ENCODE results near the gene TBC1D14.

The TBC1D14 gene

GRCh38 chr4:6999172-7000086 lies 89.8 kb downstream of the TBC1D14 start:
- TF ChIP-seq POLR2A (IDR thresholded peaks at IDR 0.05; ENCODE audit: low read depth, low read length), result no peak
- FAIRE-seq, result no peak
- no peak for DNase-seq (ENCODE audit: insufficient read length, low spot score)

GRCh38 chr4:7000421-7001176 lies 91.0 kb downstream of the TBC1D14 start:
- no peak for FAIRE-seq

GRCh38 chr4:7001271-7001670 lies 91.6 kb downstream of the TBC1D14 start:
- no peak for DNase-seq (ENCODE audit: insufficient read length, low spot score)
- no peak for FAIRE-seq
- TF ChIP-seq POLR2A (IDR thresholded peaks at IDR 0.05; ENCODE audit: low read depth, low read length), result no peak

More at GRCh38 chr4:7000421-7001176, 91.0 kb downstream of the TBC1D14 start:
- TF ChIP-seq POLR2A (IDR thresholded peaks at IDR 0.05; ENCODE audit: low read depth, low read length), result no peak
- no peak for DNase-seq (ENCODE audit: insufficient read length, low spot score)

- no peak for FAIRE-seq
- no peak for TF ChIP-seq POLR2A (IDR thresholded peaks at IDR 0.05; ENCODE audit: low read depth, low read length)
- no peak for DNase-seq (ENCODE audit: insufficient read length, low spot score)
Observed at GRCh38 chr4:7002336-7002735, 92.7 kb downstream of the TBC1D14 start.

GRCh38 chr4:7003176-7003878 lies 93.7 kb downstream of the TBC1D14 start:
- no peak for TF ChIP-seq POLR2A (IDR thresholded peaks at IDR 0.05; ENCODE audit: low read depth, low read length)
- FAIRE-seq, result no peak
- no peak for DNase-seq (ENCODE audit: insufficient read length, low spot score)

- no peak for DNase-seq (ENCODE audit: insufficient read length, low spot score)
- no peak for TF ChIP-seq POLR2A (IDR thresholded peaks at IDR 0.05; ENCODE audit: low read depth, low read length)
- no peak for FAIRE-seq
Observed at GRCh38 chr4:7003879-7004240, 94.2 kb downstream of the TBC1D14 start.

GRCh38 chr4:7004331-7004730 lies 94.7 kb downstream of the TBC1D14 start:
- no peak for FAIRE-seq
- no peak for TF ChIP-seq POLR2A (IDR thresholded peaks at IDR 0.05; ENCODE audit: low read depth, low read length)

GRCh38 chr4:7005571-7005970 lies 95.9 kb downstream of the TBC1D14 start:
- DNase-seq (ENCODE audit: insufficient read length, low spot score) (no peak), FAIRE-seq (no peak)
- no peak for TF ChIP-seq POLR2A (IDR thresholded peaks at IDR 0.05; ENCODE audit: low read depth, low read length)

More at GRCh38 chr4:7004331-7004730, 94.7 kb downstream of the TBC1D14 start:
- no peak for DNase-seq (ENCODE audit: insufficient read length, low spot score)

- FAIRE-seq, result no peak
- no peak for DNase-seq (ENCODE audit: insufficient read length, low spot score)
- no peak for TF ChIP-seq POLR2A (IDR thresholded peaks at IDR 0.05; ENCODE audit: low read depth, low read length)
Observed at GRCh38 chr4:7006411-7006810, 96.8 kb downstream of the TBC1D14 start.

- DNase-seq (ENCODE audit: insufficient read length, low spot score) (no peak), FAIRE-seq (no peak)
- no peak for TF ChIP-seq POLR2A (IDR thresholded peaks at IDR 0.05; ENCODE audit: low read depth, low read length)
Observed at GRCh38 chr4:7007142-7007907, 97.7 kb downstream of the TBC1D14 start.

- no peak for DNase-seq (ENCODE audit: insufficient read length, low spot score)
- no peak for FAIRE-seq
- no peak for TF ChIP-seq POLR2A (IDR thresholded peaks at IDR 0.05; ENCODE audit: low read depth, low read length)
Observed at GRCh38 chr4:7007944-7008343, 98.3 kb downstream of the TBC1D14 start.

- TF ChIP-seq POLR2A (IDR thresholded peaks at IDR 0.05; ENCODE audit: low read depth, low read length), result no peak
- FAIRE-seq (no peak), DNase-seq (ENCODE audit: insufficient read length, low spot score) (no peak)
Observed at GRCh38 chr4:7009564-7009963, 99.9 kb downstream of the TBC1D14 start.

GRCh38 chr4:7013175-7013574 lies 103.5 kb downstream of the TBC1D14 start:
- TF ChIP-seq POLR2A (IDR thresholded peaks at IDR 0.05; ENCODE audit: low read depth, low read length), result no peak
- DNase-seq (ENCODE audit: insufficient read length, low spot score) (no peak), FAIRE-seq (no peak)

Data from H54 (cell line).